ENCODE data around the gene TUBGCP6.

TUBGCP6 gene

DNA sequence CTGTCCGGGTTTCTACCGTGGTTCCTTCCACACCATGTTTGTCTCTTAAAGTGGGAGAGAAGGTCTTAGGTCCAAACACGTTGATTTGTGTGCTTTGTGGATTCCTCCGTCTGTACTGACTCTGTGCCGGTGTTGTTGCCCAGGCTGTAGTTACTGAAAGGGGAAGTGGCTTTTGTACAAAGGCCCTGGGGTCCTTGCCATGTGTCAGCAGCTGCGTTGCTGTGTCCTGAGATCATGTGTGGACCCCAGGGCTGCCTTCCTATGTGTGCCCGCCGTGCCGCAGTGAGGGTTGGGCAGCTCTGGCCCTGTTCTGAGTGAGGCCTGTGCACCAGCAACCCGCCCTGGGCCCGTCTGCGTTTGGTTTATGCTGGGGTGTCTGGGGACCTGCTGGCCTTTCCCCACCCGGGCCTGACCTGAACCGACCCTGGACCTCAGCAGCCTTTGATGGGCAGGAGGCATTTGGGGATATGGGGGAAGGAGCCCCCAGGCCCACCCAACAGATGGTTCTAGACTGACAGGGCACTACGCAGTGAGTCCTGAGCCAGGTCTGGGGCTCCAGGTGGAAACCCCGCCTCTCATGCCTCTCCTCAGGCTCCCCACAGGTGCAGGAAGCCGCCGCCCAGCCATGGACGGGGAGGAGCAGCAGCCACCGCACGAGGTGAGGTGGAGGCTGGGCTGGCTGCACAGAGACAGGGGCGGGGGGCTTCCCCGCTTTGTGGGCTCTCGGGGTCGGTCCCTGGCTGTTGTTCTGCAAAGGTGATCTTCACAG, 52.2 kb downstream of the TUBGCP6 start:
- DNase-seq = no peak

DNA sequence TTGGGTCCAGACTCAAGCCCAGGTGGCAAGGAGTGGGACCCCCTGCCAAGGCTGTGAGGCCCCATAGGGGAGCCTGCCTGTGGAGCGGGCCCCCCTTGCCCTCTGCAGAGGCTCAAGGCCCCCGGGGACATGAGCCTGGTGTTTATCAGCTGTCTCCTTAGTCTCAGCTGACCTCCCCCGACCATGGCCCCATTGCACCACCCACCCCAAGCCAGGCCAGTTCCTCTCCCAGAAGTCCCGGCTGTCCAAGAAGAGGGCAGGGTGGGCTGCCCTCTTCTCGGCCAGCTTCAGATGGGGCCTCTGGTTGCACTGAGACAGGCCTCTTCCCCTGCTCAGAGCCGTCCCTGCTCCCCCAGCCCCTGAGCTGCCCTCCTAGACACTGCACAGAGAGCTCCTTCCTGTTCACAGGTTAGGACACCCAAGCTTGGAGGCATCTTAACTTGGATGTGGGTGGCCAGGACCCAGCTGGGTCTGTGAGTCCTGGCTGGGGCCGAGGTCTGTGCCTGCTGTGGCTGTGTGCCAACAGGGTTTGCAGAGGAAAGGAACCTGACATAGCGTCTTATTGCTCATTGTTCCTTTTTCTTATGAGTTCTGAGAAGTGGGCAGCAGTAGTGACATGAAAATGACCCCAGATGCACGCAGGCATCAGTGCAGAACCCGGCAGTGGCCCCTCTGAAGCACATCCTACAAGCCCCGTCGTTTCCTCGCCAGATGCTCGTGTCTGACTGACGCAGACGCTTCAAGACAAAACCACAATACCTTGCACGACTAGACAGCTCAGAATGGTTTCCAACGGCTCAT, 53.7 kb downstream of the TUBGCP6 start:
- peak in 3 of 14 donors; percentile 16 to 38 (median 31) for DNase-seq

DNA sequence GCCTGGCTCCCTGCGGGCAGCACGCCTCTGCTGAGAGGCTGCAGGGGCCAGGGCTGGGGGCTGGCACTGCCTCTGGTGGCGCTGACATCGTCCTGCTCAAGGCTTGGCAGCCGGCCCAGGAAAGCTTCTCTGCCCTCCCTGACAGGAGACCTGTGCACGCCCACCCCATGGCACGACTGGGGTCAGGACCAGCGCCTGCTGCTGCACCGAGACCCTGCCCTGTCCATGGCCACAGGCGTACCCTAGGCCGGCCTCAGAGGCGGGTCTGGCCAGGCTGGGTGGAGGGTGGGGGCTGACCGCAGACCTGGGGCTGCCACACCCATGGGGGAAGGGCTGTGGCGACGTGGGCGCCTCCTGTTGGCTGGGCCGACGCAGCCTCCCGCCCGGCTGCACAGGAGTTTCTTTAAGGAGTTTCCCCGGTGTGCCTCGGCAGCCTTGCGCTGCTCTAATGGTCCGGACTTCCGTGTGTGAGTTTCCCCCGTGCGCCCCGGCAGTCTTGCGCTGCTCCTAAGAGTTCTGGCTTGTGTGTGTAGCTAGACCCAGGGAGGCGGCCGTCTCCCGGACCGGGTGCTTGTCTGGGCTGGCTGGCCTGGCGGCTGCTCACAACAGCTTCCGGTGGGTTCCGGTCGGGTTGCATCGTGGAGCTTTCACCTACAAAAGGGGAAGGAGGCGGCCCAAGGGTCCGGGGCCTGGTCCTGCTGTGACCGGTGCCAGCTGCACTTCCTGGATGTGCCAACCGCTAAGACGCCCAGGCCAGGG, 54.5 kb downstream of the TUBGCP6 start:
- peak in 7 of 14 donors; percentile 28 to 68 (median 52) for DNase-seq

GRCh38 chr22:50189849-50190181, 55.0 kb downstream of the TUBGCP6 start:
- no peak for DNase-seq

- no peak for DNase-seq
Measured at GRCh38 chr22:50189184-50189848, 55.5 kb downstream of the TUBGCP6 start.

GRCh38 chr22:50188356-50188755, 56.5 kb downstream of the TUBGCP6 start:
- DNase-seq = no peak

GRCh38 chr22:50186761-50187523, 57.9 kb downstream of the TUBGCP6 start:
- DNase-seq = no peak

DNA sequence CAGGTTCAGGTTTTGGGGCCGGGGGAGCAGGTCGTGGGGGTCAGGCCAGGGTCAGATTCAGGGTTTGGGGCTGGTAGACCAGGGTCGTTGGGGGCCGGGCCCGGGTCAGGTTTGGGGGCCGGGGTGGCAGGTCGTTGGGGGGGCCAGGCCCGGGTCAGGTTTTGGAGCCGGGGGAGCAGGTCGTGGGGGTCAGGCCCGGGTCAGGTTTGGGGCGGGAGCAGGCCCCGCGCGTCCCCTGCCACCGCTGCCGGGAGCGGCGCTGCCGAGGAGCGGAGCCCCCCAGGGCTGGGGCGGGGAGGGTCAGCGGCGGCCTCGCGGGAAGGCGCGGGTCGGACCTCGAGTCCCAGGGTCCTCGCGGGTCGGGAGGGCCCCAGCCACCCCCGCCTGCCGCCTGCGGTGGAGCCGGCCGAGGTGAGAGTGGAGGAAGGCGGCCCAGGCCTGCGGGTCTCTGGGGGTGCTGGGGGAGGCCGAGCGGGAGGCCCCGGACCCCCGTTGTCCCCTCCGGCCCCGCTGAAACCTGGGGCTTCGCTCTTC, 58.6 kb downstream of the TUBGCP6 start:
- no peak for DNase-seq

DNA sequence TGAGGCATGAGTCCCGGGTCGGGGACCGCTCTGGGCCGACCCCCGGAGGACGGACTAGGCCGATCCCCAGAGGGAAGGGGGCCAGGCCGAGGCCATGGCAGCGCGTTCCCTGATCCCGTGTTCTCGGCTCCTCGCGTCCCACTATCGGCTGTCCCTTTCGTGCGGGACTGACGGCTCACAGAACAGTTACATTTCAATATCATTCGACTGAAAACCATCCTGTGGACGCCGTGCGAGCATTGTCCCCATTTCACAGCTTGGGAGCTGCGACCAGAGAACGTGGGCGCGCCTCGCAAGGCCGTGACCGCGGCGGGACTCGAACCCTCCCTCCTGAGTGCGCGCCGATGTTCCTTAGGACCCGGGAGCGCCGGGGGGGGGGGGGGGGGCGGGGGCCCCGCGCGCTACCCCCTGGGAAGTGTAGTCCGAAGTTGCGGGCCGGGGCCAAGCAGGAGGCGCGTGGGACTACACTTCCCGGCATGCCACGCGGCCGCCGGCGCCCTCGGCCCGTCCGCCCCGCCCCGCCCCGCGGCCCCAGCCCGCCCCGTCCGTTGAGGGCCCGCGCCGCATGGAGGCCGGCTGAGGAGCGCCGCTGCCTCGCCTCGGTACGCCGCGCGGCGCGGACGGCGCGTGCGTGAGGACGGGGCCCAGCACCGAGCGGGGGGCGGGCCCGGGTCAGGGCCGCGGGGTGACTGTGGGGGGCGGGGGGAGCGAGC, 59.3 kb downstream of the TUBGCP6 start, which contains the start of gene TRABD:
TSS of gene TRABD (plus strand) at position 539 of the 713 bp plus-strand sequence. CDS start 7,148 bp downstream, outside the sequence.
- DNase-seq = peak in 13 of 14 donors; percentile 47 to 92 (median 79)

GRCh38 chr22:50184902-50185374, 59.9 kb downstream of the TUBGCP6 start:
- DNase-seq = no peak

- peak in 6 of 14 donors; percentile 13 to 78 (median 34) for DNase-seq
Measured at GRCh38 chr22:50184004-50184901, 60.6 kb downstream of the TUBGCP6 start.

- no peak for DNase-seq
Measured at GRCh38 chr22:50183141-50183971, 61.5 kb downstream of the TUBGCP6 start.

GRCh38 chr22:50182176-50183081, 62.4 kb downstream of the TUBGCP6 start:
- no peak for DNase-seq

DNA sequence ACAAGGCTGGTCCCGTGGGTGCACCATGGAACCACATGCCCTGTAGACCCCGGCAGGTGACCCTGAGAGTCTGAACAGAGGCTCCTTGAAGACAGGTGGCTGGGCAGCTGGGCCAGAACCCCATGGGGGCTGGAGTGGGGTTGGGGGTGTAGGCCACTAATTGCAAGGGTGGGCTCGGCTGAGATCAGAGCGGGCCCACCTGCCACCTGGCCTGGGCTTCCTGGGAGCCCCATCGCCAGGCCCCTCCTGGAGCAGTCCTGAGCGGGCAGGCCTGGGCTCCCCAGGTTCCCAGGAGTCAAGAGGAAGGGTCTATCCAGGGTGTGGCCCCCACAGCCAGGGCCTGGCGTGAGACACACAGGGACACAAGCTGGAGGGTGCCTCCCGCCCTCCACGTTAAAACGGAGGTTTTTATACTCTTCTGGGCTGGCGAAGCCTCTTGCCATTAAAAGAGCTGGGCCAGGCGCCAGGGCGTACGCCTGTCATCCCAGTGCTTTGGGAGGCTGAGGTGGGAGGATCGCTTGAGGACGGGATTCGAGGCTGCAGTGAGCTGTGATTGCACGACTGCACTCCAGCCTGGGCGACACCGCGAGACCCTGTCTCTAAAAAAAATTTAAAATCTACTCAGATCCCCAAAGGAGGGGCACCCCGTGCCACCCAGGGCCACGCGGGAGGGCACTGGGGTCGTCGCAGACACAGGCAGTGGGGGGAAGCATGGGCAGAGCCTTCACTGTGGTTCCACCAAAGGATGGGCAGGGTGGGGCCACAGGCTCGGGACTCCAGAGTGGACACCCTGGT, 63.9 kb downstream of the TUBGCP6 start:
- DNase-seq = no peak

DNA sequence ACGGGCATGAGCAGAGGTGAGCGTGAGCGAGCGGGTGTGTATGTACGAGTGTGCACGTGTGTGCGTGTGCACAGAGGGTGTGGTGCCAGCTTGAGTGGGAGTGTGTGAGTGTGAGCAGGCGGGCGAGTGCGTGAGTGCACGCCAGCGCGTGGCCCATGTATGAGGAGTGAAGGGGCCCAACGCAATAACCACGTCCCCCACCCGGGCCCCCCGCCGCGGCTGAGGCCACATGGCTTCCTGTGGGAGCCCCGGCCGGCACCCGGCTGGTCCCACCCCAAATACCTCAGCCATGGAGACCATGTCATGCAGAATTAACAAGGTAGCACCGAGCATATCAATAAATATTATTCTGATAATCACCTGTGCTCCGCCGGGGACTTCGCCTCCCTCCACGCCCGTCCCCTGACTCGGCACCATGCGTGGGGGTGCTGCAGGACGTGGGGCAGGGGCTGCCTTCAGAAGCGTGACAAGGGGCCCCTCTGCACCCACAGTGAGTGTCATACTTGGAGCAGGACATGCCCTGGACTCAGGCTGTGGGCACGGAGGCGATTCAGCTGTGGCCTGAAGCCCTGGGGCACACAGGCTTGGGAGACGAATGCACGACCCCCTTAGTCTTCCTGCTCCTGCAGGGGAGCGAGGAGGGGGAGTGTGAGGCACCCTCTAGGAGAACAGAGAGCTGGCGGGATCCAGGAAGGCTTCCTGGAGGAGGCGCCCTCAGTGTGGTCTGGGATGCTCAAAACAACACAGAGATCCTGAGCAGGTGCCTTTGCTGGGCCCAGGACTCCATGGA, 64.7 kb downstream of the TUBGCP6 start:
- no peak for DNase-seq

All from C1 segment of cervical spinal cord (tissue), 14 donors.